Measurements from ENCODE around the gene LHX3. TPM values are rescaled to one million over a fixed set of nuclear protein-coding genes. Genes with fewer than 3 reads are reported as not detected.

LHX3 gene
- polyA plus RNA-seq, 1 of the 3 experiments (the other 2 are of a cell fraction), result not detected

- Histone ChIP-seq H3K27me3 (ENCODE audit: insufficient read depth) (peaks cover 94% of the 10 kb centered on the region), H3K9me2 (no peaks in the 10 kb centered on the region), H3K9ac (no peak overlapping the region), H3K4me1 (ENCODE audit: control insufficient read depth in 1 of 2, insufficient read depth in 2 of 2, low read depth in 1 of 2, low read length in 1 of 2) (no peaks in the 10 kb centered on the region), H3K4me2 (no peak overlapping the region), H3K79me2 (ENCODE audit: insufficient read depth) (no peaks in the 10 kb centered on the region), H3F3A (replicated peaks; ENCODE audit: insufficient read depth) (no peaks in the 10 kb centered on the region), H3K9me3 (no peaks in the 10 kb centered on the region), H2AFZ (ENCODE audit: low read depth) (no peak overlapping the region), H3K36me3 (replicated peaks in 1 of 2; ENCODE audit: control insufficient read depth in 1 of 2, insufficient read depth in 2 of 2, low read length in 1 of 2) (no peaks in the 10 kb centered on the region), H4K20me1 (ENCODE audit: insufficient read depth) (no peaks in the 10 kb centered on the region), H3K4me3 (ENCODE audit: low read depth in 2 of 2, low read length in 1 of 2) (no peak overlapping the region), H3K27ac (ENCODE audit: low read depth in 2 of 2, low read length in 1 of 2) (no peak overlapping the region)
- DNase-seq, result peak; percentile 60
- WGBS (ENCODE audit: low lambda C conversion rate), result 5% methylated on average over 10 of the region's 19 CpGs
- CTCF ChIA-PET, result interaction anchor here (0.6 to 6.9 kb wide), 7 partner anchors 10 to 99 kb away, joined by 3 to 69 read pairs (median 5); no protein-coding TSS in a partner anchor
- TF ChIP-seq RFX5 (IDR thresholded peaks at IDR 0.05; ENCODE audit: low read length) (no peak), ELF1 (IDR thresholded peaks at IDR 0.05) (no peak), GABPA (IDR thresholded peaks at IDR 0.05; ENCODE audit: low read depth) (no peak), USF2 (IDR thresholded peaks at IDR 0.05; ENCODE audit: borderline replicate concordance, low read depth, low read length) (no peak), ZBTB33 (IDR thresholded peaks at IDR 0.05; ENCODE audit: borderline replicate concordance, low read depth) (no peak), RAD21 (IDR thresholded peaks at IDR 0.05; ENCODE audit: low read length) (no peak), RCOR1 (IDR thresholded peaks at IDR 0.05; ENCODE audit: low read length) (no peak), TEAD4 (IDR thresholded peaks at IDR 0.05; ENCODE audit: borderline replicate concordance, insufficient read depth) (no peak), EZH2phosphoT487 (IDR thresholded peaks at IDR 0.05; ENCODE audit: borderline replicate concordance, low read depth) (no peak), YY1 (IDR thresholded peaks at IDR 0.05; ENCODE audit: low read depth) (no peak), NRF1 (IDR thresholded peaks at IDR 0.05; ENCODE audit: low read depth, low read length) (no peak), MXI1 (IDR thresholded peaks at IDR 0.05; ENCODE audit: low read depth, low read length) (no peak), JUND (IDR thresholded peaks at IDR 0.05) (no peak), NFIC (IDR thresholded peaks at IDR 0.05; ENCODE audit: borderline replicate concordance) (no peak), POLR2AphosphoS5 (IDR thresholded peaks at IDR 0.05; ENCODE audit: low read depth, low read length) (no peak), TAF1 (IDR thresholded peaks at IDR 0.05; ENCODE audit: borderline replicate concordance, low read depth, low read length) (no peak), TCF12 (IDR thresholded peaks at IDR 0.05) (no peak), MEF2A (IDR thresholded peaks at IDR 0.05; ENCODE audit: borderline replicate concordance, low read depth) (no peak), SMC3 (IDR thresholded peaks at IDR 0.05; ENCODE audit: low read depth, low read length) (no peak)
- POLR2A ChIA-PET, result no interaction called here
Observed at GRCh38 chr9:136185066-136185465, 19.9 kb downstream of the LHX3 start.
